OCI-LY1 (cell line): ENCODE results near the gene BEAN1.
"Not testable (repeated sequence)": the region's sequence is repeated elsewhere in the genome, so short reads cannot be mapped to it uniquely, and the experiment has no call there.

ENCODE experiments used
- CTCF ChIP-seq: fragments of 200-600 bp; sonication (generic), shearing (Covaris generic); IDR thresholded peaks from 2 replicates; pipeline ENCODE4 v1.5.1; 2017; ENCODE audit warnings: mild to moderate bottlenecking, antibody characterized with exemption, low read length, moderate library complexity, mixed read lengths
- EZH2 ChIP-seq: fragments of 200-600 bp; sonication (generic), shearing (Covaris generic); IDR thresholded peaks from 2 replicates; pipeline ENCODE4 v1.8.0; 2017; ENCODE audit warnings: borderline replicate concordance, mixed run types, mild to moderate bottlenecking, antibody characterized with exemption, low read length, moderate library complexity, mixed read lengths

- TF ChIP-seq CTCF, EZH2: not testable (repeated sequence)
Observed at GRCh38 chr16:66497921-66498320, 70.8 kb downstream of the BEAN1 start.
